DND-41 (cell line): ENCODE results near the gene TMEM131L.

ENCODE experiments used
- ATAC-seq: fragments of 200-7000 bp; cut with Tn5 transposase; 3 replicates; pipeline ENCODE4 v1.9.1; 2021; ENCODE audit warnings: low read depth; ENCODE audit not compliant: insufficient read depth
- DNase-seq: peaks from one replicate; pipeline ENCODE4 v3.0.0-alpha.2; 2020
- H2AFZ ChIP-seq: 2 replicates; pipeline ENCODE4 v1.6.0; 2012; ENCODE audit warnings: low read depth, low read length
- H3K27ac ChIP-seq: 2 replicates; pipeline ENCODE4 v1.5.1; 2012; ENCODE audit warnings: low read length, inconsistent platforms
- H3K27me3 ChIP-seq: fragments of 200-600 bp; sonication (generic); 2 replicates; pipeline ENCODE4 v1.6.0; 2012; ENCODE audit warnings: low read length, mild to moderate bottlenecking, inconsistent platforms; ENCODE audit not compliant: insufficient read depth, poor library complexity
- H3K36me3 ChIP-seq: 2 replicates; pipeline ENCODE4 v1.5.1; 2012; ENCODE audit warnings: low read length, inconsistent platforms; ENCODE audit not compliant: insufficient read depth
- H3K4me1 ChIP-seq: 2 replicates; pipeline ENCODE4 v1.5.1; 2012; ENCODE audit warnings: mild to moderate bottlenecking, low read length; ENCODE audit not compliant: insufficient read depth
- H3K4me2 ChIP-seq: 2 replicates; pipeline ENCODE4 v1.6.0; 2012; ENCODE audit warnings: mild to moderate bottlenecking, moderate library complexity, low read length, inconsistent platforms; ENCODE audit not compliant: insufficient read depth
- H3K4me3 ChIP-seq, 2 experiments: fragments of 200-600 bp in 1 of 2; shearing (Covaris generic) in 1 of 2; 2 replicates each; pipeline ENCODE4 v1.5.1; 2012 to 2016; ENCODE audit warnings: inconsistent platforms in 2 of 2, low read length in 2 of 2, mild to moderate bottlenecking in 2 of 2, low read depth in 1 of 2, moderate library complexity in 1 of 2
- H3K79me2 ChIP-seq: 2 replicates; pipeline ENCODE4 v1.6.0; 2012; ENCODE audit warnings: low read length, inconsistent platforms; ENCODE audit not compliant: insufficient read depth
- H3K9ac ChIP-seq: 2 replicates; pipeline ENCODE4 v1.6.0; 2012; ENCODE audit warnings: low read depth, mild to moderate bottlenecking, inconsistent platforms, low read length, moderate library complexity
- H3K9me3 ChIP-seq: 2 replicates; pipeline ENCODE4 v1.5.1; 2012; ENCODE audit warnings: low read length, moderate library complexity, mild to moderate bottlenecking, inconsistent platforms; ENCODE audit not compliant: insufficient read depth, severe bottlenecking
- H4K20me1 ChIP-seq: 2 replicates; pipeline ENCODE4 v1.6.0; 2012; ENCODE audit warnings: low read length; ENCODE audit not compliant: insufficient read depth
- CTCF ChIP-seq: IDR thresholded peaks from 2 replicates; pipeline ENCODE4 v1.5.1; 2012; ENCODE audit warnings: borderline replicate concordance, low read length, moderate library complexity, mild to moderate bottlenecking; ENCODE audit not compliant: poor library complexity, severe bottlenecking; ENCODE audit errors: extremely low read depth
- EZH2 ChIP-seq: IDR thresholded peaks from 3 replicates; pipeline ENCODE4 v1.6.1; 2012; ENCODE audit warnings: borderline replicate concordance, low read depth, mild to moderate bottlenecking, moderate library complexity, low read length, inconsistent platforms; ENCODE audit not compliant: severe bottlenecking

The TMEM131L gene

GRCh38 chr4:153532636-153533035 is 66.5 kb downstream of the TMEM131L start:
- no peaks in the 10 kb centered on the region for H3K9me3 ChIP-seq
- no peak overlapping the region for H2AFZ ChIP-seq
- H3K9ac ChIP-seq: no peak overlapping the region
- no peak for TF ChIP-seq EZH2
- TF ChIP-seq CTCF: no peak
- H3K27me3 ChIP-seq: no peaks in the 10 kb centered on the region
- H3K4me1 ChIP-seq: peaks cover 62% of the 10 kb centered on the region
- peaks cover 94% of the 10 kb centered on the region for H3K36me3 ChIP-seq
- H3K4me2 ChIP-seq: no peak overlapping the region
- peaks cover 100% of the 10 kb centered on the region for H3K79me2 ChIP-seq
- ATAC-seq (no peak), DNase-seq (no peak)
- H3K27ac ChIP-seq: no peak overlapping the region
- no peak overlapping the region for H3K4me3 ChIP-seq
- H4K20me1 ChIP-seq: peaks cover 87% of the 10 kb centered on the region

GRCh38 chr4:153533387-153533786 is 67.2 kb downstream of the TMEM131L start:
- ATAC-seq (no peak), DNase-seq (no peak)
- H3K27ac ChIP-seq: no peak overlapping the region
- no peak overlapping the region for H3K4me3 ChIP-seq
- H3K9me3 ChIP-seq: no peaks in the 10 kb centered on the region
- peaks cover 62% of the 10 kb centered on the region for H3K4me1 ChIP-seq
- H4K20me1 ChIP-seq: peaks cover 87% of the 10 kb centered on the region
- H3K9ac ChIP-seq: no peak overlapping the region
- H3K36me3 ChIP-seq: peaks cover 94% of the 10 kb centered on the region
- TF ChIP-seq CTCF: no peak
- no peak for TF ChIP-seq EZH2
- no peak overlapping the region for H2AFZ ChIP-seq
- no peaks in the 10 kb centered on the region for H3K27me3 ChIP-seq
- no peak overlapping the region for H3K4me2 ChIP-seq
- H3K79me2 ChIP-seq: peaks cover 100% of the 10 kb centered on the region

- Histone ChIP-seq H3K27me3 (no peaks in the 10 kb centered on the region), H3K4me1 (peaks cover 54% of the 10 kb centered on the region), H2AFZ (no peak overlapping the region), H3K4me3 (no peak overlapping the region), H3K79me2 (peaks cover 100% of the 10 kb centered on the region), H3K4me2 (no peak overlapping the region), H4K20me1 (peaks cover 82% of the 10 kb centered on the region), H3K9me3 (no peaks in the 10 kb centered on the region), H3K36me3 (peaks cover 93% of the 10 kb centered on the region), H3K27ac (peak overlapping the region; percentile 44), H3K9ac (no peak overlapping the region)
- TF ChIP-seq EZH2 (no peak), CTCF (no peak)
- no peak for DNase-seq
- ATAC-seq: no peak
These were observed 68.9 kb downstream of the TMEM131L start for GRCh38 chr4:153534792-153535629.
